HG03108 (cell line): Measurements from ENCODE around the gene FAM149A.

Source experiments
- ATAC-seq: cut with Tn5 transposase; IDR thresholded peaks from one replicate; pipeline ENCODE4 v1.9.1; 2021; ENCODE audit warnings: moderate library complexity; ENCODE audit not compliant: unreplicated experiment

The FAM149A gene

GRCh38 chr4:186200516-186200915, 96.0 kb downstream of the FAM149A start:
- no peak for ATAC-seq

- no peak for ATAC-seq
Measured at GRCh38 chr4:186201010-186201409, 96.5 kb downstream of the FAM149A start.

GRCh38 chr4:186201535-186202230, 97.2 kb downstream of the FAM149A start:
- peak; percentile 85 for ATAC-seq

- no peak for ATAC-seq
Measured at GRCh38 chr4:186202490-186203140, 98.1 kb downstream of the FAM149A start.

GRCh38 chr4:186203406-186203805, 98.9 kb downstream of the FAM149A start:
- no peak for ATAC-seq

GRCh38 chr4:186204103-186204559, 99.6 kb downstream of the FAM149A start:
- peak; percentile 33 for ATAC-seq

- ATAC-seq, result no peak
Measured at GRCh38 chr4:186204686-186205085, 100.2 kb downstream of the FAM149A start.

- ATAC-seq, result no peak
Measured at GRCh38 chr4:186205156-186205555, 100.7 kb downstream of the FAM149A start.

- ATAC-seq, result no peak
Measured at GRCh38 chr4:186216465-186217024, 112.0 kb downstream of the FAM149A start.

- no peak for ATAC-seq
Measured at GRCh38 chr4:186217733-186218293, 113.3 kb downstream of the FAM149A start.

- no peak for ATAC-seq
Measured at GRCh38 chr4:186221624-186222023, 117.1 kb downstream of the FAM149A start.
